Fibroblast of lung (primary cell): ENCODE data around the gene MMRN1. TPM values are rescaled to one million over a fixed set of nuclear protein-coding genes. Genes with fewer than 3 reads are reported as not detected.
A peak's percentile ranks its signal among the peaks of the same experiment; 100 is the strongest.

ENCODE experiments used
- DNase-seq, 2 donors: peaks; one replicate each; pipeline versions ENCODE4 v3.0.0 to v3.0.0-alpha.2; 2010; ENCODE audit warnings: low read depth in 2 of 2
- H2AFZ ChIP-seq: 2 replicates; pipeline ENCODE4 v1.5.1; 2012; ENCODE audit warnings: low read length, control low read depth, inconsistent platforms
- H3K27ac ChIP-seq: 2 replicates; pipeline ENCODE4 v1.5.1; 2011; ENCODE audit warnings: low read length, control low read depth; ENCODE audit not compliant: insufficient read depth
- H3K27me3 ChIP-seq: 2 replicates; pipeline ENCODE4 v1.5.1; 2011; ENCODE audit warnings: mild to moderate bottlenecking, low read length; ENCODE audit not compliant: control insufficient read depth, insufficient read depth
- H3K36me3 ChIP-seq: 2 replicates; pipeline ENCODE4 v1.5.1; 2011; ENCODE audit warnings: low read length; ENCODE audit not compliant: control insufficient read depth, insufficient read depth
- H3K4me1 ChIP-seq: 2 replicates; pipeline ENCODE4 v1.5.1; 2011; ENCODE audit warnings: low read length; ENCODE audit not compliant: control insufficient read depth, insufficient read depth; ENCODE audit errors: extremely low read depth
- H3K4me2 ChIP-seq: 2 replicates; pipeline ENCODE4 v1.5.1; 2011; ENCODE audit warnings: low read length, control low read depth; ENCODE audit not compliant: insufficient read depth; ENCODE audit errors: extremely low read depth
- H3K4me3 ChIP-seq, 4 experiments: fragments of 200-600 bp in 1 of 4; sonication (generic) in 1 of 4; replicated peaks in 1 of 4; 2 replicates each; pipeline ENCODE4 v1.5.1; 2011 to 2016; ENCODE audit warnings: low read length in 4 of 4, low read depth in 3 of 4, mild to moderate bottlenecking in 3 of 4, control low read depth in 2 of 4, inconsistent platforms in 1 of 4, mixed read lengths in 1 of 4; ENCODE audit not compliant: insufficient read depth in 1 of 4; ENCODE audit errors: control extremely low read depth in 1 of 4
- H3K79me2 ChIP-seq: 2 replicates; pipeline ENCODE4 v1.5.1; 2012; ENCODE audit warnings: mild to moderate bottlenecking, low read length, inconsistent platforms; ENCODE audit not compliant: control insufficient read depth, insufficient read depth
- H3K9ac ChIP-seq: 2 replicates; pipeline ENCODE4 v1.5.1; 2011; ENCODE audit warnings: mild to moderate bottlenecking, low read length, control low read depth; ENCODE audit not compliant: insufficient read depth
- H3K9me3 ChIP-seq: 2 replicates; pipeline ENCODE4 v1.5.1; 2012; ENCODE audit warnings: low read depth, low read length; ENCODE audit not compliant: control insufficient read depth, insufficient read depth
- H4K20me1 ChIP-seq: 2 replicates; pipeline ENCODE4 v1.5.1; 2011; ENCODE audit warnings: low read length; ENCODE audit not compliant: control insufficient read depth, insufficient read depth; ENCODE audit errors: extremely low read depth
- EZH2 ChIP-seq: IDR thresholded peaks from 2 replicates; pipeline ENCODE4 v1.5.1; 2012; ENCODE audit warnings: low read length, control low read depth, mild to moderate bottlenecking; ENCODE audit errors: missing control alignments
- polyA plus RNA-seq, 2 donors: library from polyadenylated mRNA; depleted of rRNA in 1 of 2; stranded (reverse) in 1 of 2; unstranded in 1 of 2; fragments of >200 nt; gene quantifications; 2 replicates each; pipeline ENCODE4 v1.2.1, GENCODE V29; 2011 to 2012; ENCODE audit warnings: missing spikeins in 1 of 2
- total RNA-seq: library from RNA; depleted of rRNA; stranded (reverse); fragments of >200 nt; gene quantifications from 2 replicates; pipeline ENCODE4 v1.2.1, GENCODE V29; 2014
- TF ChIP-seq, protein P1 (sequence below), 2 donors: IDR thresholded peaks in 1 of 2; conservative IDR thresholded peaks in 1 of 2; 1 replicate in 1 of 2; 2 replicates in 1 of 2; pipeline ENCODE4 v1.5.1; 2011 to 2012; ENCODE audit warnings: low read length in 2 of 2, control low read depth in 1 of 2, inconsistent platforms in 1 of 2, low read depth in 1 of 2, mild to moderate bottlenecking in 1 of 2

The MMRN1 gene
- total and polyA plus RNA-seq, 2 donors (not counting 1 experiment from before 2014, with no cell fraction given), result under 0.01 TPM; not detected in 1

DNA sequence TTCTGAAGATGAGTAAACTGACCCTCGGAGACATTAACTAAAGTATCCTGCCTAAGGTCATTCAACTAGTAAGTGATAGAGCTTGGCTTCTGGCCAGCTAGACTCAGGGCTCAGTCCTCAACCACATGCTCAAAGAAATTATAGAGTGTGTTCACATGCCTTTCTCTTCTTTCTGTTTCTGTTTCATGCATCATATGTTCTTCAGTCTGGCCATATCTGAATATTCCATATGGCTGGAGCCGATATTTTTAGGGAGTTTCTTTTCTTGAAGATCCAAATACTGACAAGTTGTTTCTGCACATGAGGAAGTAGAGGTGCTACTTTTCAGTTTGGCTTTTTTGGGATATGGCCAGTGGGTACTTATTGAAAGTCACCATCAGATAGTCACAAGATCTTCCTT is 44.9 kb downstream of the MMRN1 start:
- no peaks in the 10 kb centered on the region for H3K36me3 ChIP-seq
- H3K27ac ChIP-seq, result no peak overlapping the region
- no peak overlapping the region for H3K4me2 ChIP-seq
- no peak overlapping the region for H2AFZ ChIP-seq
- no peaks in the 10 kb centered on the region for H3K79me2 ChIP-seq
- TF ChIP-seq, protein P1, sequence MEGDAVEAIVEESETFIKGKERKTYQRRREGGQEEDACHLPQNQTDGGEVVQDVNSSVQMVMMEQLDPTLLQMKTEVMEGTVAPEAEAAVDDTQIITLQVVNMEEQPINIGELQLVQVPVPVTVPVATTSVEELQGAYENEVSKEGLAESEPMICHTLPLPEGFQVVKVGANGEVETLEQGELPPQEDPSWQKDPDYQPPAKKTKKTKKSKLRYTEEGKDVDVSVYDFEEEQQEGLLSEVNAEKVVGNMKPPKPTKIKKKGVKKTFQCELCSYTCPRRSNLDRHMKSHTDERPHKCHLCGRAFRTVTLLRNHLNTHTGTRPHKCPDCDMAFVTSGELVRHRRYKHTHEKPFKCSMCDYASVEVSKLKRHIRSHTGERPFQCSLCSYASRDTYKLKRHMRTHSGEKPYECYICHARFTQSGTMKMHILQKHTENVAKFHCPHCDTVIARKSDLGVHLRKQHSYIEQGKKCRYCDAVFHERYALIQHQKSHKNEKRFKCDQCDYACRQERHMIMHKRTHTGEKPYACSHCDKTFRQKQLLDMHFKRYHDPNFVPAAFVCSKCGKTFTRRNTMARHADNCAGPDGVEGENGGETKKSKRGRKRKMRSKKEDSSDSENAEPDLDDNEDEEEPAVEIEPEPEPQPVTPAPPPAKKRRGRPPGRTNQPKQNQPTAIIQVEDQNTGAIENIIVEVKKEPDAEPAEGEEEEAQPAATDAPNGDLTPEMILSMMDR (conservative IDR thresholded peaks at IDR 0.05 in 1 of 2, IDR thresholded peaks at IDR 0.05 in 1 of 2; ENCODE audit: low read depth in 1 of 2, low read length in 2 of 2), result no peak
- no peak for TF ChIP-seq EZH2
- peak in 1 of 2 donors; percentile 19 for DNase-seq
- H3K4me1 ChIP-seq, result no peaks in the 10 kb centered on the region
- no peak overlapping the region for H3K4me3 ChIP-seq
- H4K20me1 ChIP-seq, result no peaks in the 10 kb centered on the region
- H3K9me3 ChIP-seq, result no peaks in the 10 kb centered on the region
- no peaks in the 10 kb centered on the region for H3K27me3 ChIP-seq
- H3K9ac ChIP-seq, result no peak overlapping the region

DNA sequence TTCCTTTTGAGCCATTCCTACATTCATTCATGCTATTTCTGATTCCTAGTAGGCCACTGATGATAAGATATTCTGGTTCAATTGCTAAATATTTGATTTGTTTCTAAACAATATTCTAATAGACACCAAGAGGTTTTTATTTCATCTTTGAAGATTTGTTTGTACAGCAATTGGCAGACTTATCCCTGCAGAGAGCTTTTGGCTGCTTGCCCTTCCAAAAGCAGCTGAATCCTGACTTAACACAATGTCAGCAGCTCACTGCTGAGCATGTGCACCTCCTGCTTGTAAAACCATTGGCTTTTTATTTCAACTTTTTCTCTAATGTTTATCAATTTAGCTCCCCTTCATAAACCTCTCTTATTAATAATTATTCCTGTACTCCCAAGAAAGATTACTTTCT is 45.3 kb downstream of the MMRN1 start:
- Histone ChIP-seq H3K27ac (no peak overlapping the region), H3K36me3 (no peaks in the 10 kb centered on the region), H3K9ac (no peak overlapping the region), H3K4me3 (no peak overlapping the region), H3K4me2 (no peak overlapping the region), H3K27me3 (no peaks in the 10 kb centered on the region), H3K9me3 (no peaks in the 10 kb centered on the region), H3K4me1 (no peaks in the 10 kb centered on the region), H4K20me1 (no peaks in the 10 kb centered on the region), H2AFZ (no peak overlapping the region), H3K79me2 (no peaks in the 10 kb centered on the region)
- peak; percentile 26 to 86 for DNase-seq
- TF ChIP-seq, protein P1 (conservative IDR thresholded peaks at IDR 0.05 in 1 of 2, IDR thresholded peaks at IDR 0.05 in 1 of 2; ENCODE audit: low read depth in 1 of 2, low read length in 2 of 2), result no peak
- TF ChIP-seq EZH2, result no peak

DNA sequence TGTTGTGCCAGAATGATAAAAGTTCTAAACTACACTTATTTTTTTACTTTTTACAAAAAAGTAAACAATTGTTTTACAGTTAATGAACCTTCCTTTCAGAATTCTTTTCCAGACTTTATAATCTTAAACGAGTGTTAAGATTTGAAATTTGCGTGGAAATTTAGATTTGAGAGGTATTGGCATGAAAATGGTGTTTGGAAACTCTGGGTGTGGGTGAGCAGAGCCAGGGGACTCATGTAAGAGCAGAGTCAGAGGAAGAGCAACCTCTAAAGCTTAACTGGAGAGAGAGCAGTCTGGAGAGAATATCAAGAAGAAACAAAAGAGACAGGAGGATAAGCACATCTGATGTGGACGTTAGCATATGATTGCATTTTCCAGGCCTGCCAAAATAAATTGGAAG is 48.2 kb downstream of the MMRN1 start:
- no peaks in the 10 kb centered on the region for H3K9me3 ChIP-seq
- no peak overlapping the region for H3K4me3 ChIP-seq
- no peaks in the 10 kb centered on the region for H3K79me2 ChIP-seq
- H3K4me2 ChIP-seq, result no peak overlapping the region
- DNase-seq, result no peak
- H2AFZ ChIP-seq, result no peak overlapping the region
- no peak overlapping the region for H3K9ac ChIP-seq
- TF ChIP-seq EZH2, result no peak
- TF ChIP-seq, protein P1 (conservative IDR thresholded peaks at IDR 0.05 in 1 of 2, IDR thresholded peaks at IDR 0.05 in 1 of 2; ENCODE audit: low read depth in 1 of 2, low read length in 2 of 2), result no peak
- H4K20me1 ChIP-seq, result no peaks in the 10 kb centered on the region
- no peak overlapping the region for H3K27ac ChIP-seq
- no peaks in the 10 kb centered on the region for H3K36me3 ChIP-seq
- H3K4me1 ChIP-seq, result no peaks in the 10 kb centered on the region
- H3K27me3 ChIP-seq, result no peaks in the 10 kb centered on the region
